ENCODE data around the gene PDE3A.
"Not testable (repeated sequence)": the region's sequence is repeated elsewhere in the genome, so short reads cannot be mapped to it uniquely, and the experiment has no call there.

Gene PDE3A

GRCh38 chr12:20604408-20605067 is 236.2 kb downstream of the PDE3A start:
- no peak for DNase-seq (ENCODE audit: low spot score)

- DNase-seq (ENCODE audit: low spot score), result not testable (repeated sequence)
Measured at GRCh38 chr12:20615020-20615419, 246.7 kb downstream of the PDE3A start.

- no peak for DNase-seq (ENCODE audit: low spot score)
Measured at GRCh38 chr12:20616093-20616492, 247.8 kb downstream of the PDE3A start.

- no peak for DNase-seq (ENCODE audit: low spot score)
Measured at GRCh38 chr12:20620261-20620660, 251.9 kb downstream of the PDE3A start.

DNA sequence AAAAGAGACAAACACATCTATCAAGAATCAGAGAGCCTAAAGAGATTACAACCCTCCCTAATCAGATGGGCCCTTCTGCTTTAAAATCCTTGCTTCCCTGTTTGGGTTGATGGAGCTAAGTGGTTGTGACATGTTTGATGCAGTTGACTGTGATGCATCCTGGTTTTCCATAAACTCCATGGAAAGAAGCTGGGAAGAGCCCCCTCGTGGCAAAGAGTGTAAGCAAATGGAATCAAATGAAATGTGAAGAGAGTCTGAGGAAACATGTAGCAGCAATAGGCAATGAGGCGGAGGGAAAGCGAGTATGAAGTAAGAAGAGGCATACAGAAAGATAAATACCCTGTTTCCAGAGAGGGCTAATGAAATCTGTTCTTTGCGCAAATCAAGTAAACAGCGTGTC is 256.4 kb downstream of the PDE3A start:
- DNase-seq (ENCODE audit: low spot score), result peak; percentile 63

DNA sequence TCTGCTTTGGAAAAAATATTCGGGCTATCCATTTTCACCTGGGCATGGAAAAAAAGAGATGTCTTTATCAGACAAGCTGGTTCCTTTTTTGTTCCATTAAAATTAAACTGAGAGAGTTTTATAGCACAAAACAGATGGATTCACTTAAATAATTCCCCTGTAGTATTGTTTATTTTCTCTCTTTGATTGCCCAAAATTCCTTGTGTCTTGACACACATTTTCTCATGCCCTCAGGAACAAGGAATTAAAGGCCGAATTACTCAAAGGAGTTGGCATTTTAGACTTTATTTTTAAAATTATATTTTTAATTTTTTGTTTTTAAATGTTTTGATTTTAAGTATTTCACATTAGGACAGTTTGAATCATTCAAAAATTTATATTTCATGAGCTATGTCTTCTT is 257.2 kb downstream of the PDE3A start:
- DNase-seq (ENCODE audit: low spot score), result no peak

DNA sequence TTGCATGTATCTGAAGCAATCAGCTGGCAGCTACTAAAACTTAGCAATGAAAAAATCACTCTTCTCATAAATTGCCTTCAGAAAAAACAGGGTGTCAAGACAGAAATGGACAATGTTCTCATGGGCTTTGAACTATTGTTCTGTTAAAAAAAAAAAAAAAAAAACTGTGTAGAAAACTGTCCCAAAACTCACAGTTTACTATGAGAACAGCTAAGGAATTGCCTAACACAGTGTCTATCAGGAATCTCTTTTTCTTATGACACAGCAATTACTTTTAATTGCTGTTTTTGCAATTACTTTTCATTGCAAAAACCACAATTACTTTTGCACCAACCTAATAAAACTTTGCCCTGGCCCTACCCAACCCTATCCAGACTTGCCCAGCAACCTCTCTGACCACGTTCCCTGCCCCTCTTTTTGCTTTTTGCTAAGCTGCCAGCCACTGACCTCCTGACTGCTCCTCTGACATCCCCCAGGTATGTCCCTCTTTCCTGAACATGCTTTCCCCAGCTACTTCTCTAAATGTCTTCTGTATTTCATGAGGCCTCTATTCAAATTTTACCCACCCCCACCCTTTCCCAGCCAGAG is 258.8 kb downstream of the PDE3A start:
- no peak for DNase-seq (ENCODE audit: low spot score)

GRCh38 chr12:20628226-20628787 is 260.0 kb downstream of the PDE3A start:
- no peak for DNase-seq (ENCODE audit: low spot score)

DNA sequence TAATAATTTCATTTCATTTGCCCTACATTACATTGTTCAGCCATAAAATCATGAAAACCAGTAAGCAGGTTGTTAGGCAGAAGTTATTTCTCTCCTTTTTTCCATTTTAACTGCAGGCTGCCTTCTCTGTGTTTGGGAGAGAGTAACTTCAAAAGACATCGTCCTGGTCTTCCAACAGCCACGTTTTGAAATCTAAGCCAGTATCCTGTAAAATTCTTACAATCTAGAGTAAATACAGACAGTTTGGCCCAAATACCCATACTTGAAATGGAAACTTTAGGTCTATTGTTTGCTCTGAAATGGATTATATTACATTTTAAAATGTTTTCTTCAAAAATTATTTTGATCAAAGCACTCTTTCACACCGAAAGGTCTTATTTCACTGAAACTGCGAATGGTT is 260.7 kb downstream of the PDE3A start:
- no peak for DNase-seq (ENCODE audit: low spot score)

DNA sequence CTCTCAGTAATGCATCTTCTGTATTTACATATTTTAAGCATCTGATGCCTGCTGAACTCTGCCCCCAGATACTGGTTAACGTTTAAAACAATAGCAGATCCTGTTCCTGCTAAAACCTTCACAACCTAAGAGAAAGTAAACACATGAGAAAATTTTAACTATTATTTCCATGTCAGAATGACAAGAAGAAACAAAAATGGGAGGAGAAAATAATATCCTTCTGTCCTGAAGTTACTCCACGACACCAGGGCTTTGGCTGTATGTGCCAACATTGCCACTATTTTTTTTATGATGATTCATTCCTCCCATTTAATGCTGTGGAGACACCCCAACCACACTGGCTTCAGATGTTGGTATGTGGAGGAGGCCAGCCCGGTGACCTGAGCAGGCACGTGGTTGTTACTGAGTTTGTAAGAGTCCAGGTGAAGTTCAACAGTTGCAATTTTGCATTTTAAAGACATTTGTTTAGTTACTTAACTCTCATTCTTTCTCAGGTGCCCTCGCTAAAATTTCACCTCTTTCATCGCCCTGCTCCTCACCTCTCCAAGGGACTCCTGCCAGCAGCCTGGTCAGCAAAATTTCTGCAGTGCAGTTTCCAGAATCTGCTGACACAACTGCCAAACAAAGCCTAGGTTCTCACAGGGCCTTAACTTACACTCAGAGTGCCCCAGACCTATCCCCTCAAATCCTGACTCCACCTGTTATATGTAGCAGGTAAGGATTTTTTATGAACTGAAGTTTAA is 261.2 kb downstream of the PDE3A start:
- DNase-seq (ENCODE audit: low spot score), result no peak

DNA sequence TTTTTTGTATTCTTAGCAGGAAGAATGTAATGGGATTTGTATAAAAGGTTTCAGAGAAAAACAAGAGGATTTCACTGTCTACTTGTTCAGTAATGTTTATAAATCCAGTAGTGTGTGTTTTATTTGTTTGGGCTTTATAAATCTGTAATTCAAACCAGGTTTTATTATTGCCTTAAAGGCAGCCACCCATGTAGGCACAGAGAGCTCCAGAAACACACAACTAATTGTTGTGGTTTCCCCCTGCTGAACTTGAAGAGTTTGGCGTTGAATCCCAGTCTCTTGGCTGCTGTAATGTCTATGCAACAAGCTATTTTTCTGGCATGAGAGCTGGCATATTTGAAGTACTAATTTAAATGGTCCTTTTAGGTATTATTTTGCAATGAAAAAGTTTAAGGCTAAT is 263.4 kb downstream of the PDE3A start:
- DNase-seq (ENCODE audit: low spot score), result no peak

DNA sequence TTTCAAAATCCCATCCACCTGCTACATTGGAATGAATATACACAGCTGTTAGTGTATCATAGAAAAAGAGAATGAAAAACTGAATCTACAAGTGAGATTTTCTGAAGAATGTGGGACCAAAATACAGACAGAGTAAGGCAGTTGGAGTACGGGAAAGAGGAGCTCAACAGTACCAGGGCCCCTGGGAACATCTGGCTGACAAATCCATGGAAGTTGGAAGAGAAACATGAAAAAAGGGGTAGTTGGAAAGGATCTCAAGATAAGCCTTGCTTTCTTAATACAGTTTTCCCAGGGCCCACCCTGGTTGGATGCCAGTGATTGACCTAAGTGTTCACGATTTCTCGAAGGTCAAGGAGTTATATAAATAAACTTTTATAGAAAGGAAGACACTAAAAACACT is 272.8 kb downstream of the PDE3A start:
- no peak for DNase-seq (ENCODE audit: low spot score)

DNA sequence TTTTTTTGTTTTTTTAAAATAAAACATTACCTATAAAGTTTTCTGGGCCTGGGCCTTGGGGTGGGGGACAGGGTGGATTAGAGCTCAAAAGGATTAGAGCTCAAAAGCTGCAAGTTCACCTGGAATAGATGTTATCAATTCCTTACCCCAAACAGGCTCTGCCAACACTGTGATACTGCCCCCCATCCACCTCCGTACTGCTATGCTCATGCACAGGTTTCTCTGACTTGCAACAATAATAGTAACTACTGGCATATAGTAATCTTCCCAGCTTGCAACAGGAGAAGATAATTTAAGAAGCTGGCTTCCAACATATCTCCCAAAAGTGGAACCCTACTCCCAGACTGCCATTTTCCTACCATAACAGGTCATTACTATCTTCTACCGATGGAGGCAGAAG is 275.5 kb downstream of the PDE3A start:
- DNase-seq (ENCODE audit: low spot score), result no peak

GRCh38 chr12:20646239-20646827 is 278.0 kb downstream of the PDE3A start:
- peak; percentile 76 for DNase-seq (ENCODE audit: low spot score)

DNA sequence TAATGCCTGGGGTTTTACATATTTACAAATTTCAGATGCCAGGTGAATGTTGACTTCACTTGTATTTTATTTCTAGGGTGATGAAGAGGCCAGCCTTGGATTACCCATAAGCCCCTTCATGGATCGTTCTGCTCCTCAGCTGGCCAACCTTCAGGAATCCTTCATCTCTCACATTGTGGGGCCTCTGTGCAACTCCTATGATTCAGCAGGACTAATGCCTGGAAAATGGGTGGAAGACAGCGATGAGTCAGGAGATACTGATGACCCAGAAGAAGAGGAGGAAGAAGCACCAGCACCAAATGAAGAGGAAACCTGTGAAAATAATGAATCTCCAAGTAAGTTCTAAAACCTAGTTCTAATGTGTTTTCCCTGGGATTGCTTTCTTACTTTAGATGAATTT is 285.5 kb downstream of the PDE3A start:
- no peak for DNase-seq (ENCODE audit: low spot score)

DNA sequence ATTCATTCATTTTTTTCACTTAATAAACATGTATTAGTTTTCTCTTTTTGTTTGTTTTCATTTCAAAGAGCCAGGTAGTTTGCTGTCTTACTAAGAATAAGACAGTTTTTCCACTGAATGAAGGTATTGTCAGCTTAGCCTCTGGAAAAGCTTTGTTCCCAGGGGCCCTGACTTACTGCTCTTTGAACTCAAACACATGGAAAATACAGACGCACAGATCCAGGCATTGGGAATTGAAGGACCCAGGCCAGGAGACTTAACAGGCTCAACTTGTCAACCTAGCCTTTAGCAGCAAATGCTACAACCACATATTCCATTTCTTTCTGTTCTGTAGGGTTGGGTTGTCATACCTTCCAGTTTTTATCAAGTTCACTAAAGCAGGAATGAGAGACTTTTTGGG is 288.3 kb downstream of the PDE3A start:
- DNase-seq (ENCODE audit: low spot score), result no peak

- DNase-seq (ENCODE audit: low spot score), result no peak
Measured at GRCh38 chr12:20657496-20657895, 289.2 kb downstream of the PDE3A start.

DNA sequence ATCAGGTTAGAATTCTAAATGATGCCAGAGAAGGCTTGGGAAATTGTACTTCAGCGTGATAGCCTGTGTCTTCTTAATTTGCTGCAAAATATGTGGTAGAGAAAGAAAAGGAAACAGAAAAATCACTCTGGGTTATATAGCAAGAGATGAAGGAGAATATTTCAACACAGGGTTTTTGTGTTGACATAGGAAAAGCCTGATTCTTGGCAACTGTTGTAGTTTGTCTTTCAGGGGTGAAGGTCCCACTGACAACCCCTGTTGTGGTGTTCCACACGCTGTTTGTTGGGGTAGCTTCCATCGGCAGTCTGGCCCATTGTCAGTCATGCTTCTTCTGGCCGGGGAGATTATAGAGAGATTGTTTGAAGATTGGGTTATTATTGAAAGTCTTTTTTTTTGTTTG is 313.0 kb downstream of the PDE3A start:
- no peak for DNase-seq (ENCODE audit: low spot score)

DNA sequence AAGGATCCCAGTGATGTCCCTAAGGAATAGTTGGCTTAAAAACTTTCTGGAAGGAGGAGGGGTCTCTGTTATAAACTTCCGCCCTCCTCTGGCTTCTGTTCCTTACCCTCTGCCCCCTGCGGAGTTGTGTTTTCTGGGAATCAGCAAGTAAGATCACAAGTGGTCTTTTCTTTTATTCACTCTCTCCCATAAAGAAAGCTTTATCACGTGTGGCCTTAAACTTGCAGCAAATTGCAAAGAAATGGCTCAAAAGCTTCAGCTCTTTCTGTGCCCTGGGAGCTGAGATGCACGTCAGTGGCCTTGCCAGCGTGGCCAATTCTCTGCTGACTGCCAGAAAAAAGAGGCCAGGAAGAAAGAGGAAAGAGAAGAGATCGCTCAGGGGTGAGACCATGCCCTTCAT is 326.9 kb downstream of the PDE3A start, which contains the start of gene SLCO1C1:
Gene SLCO1C1, plus strand, starts transcription at position 101 of the 400 bp plus-strand sequence. CDS start 4,245 bp downstream, outside the sequence.
- DNase-seq (ENCODE audit: low spot score), result no peak

DNA sequence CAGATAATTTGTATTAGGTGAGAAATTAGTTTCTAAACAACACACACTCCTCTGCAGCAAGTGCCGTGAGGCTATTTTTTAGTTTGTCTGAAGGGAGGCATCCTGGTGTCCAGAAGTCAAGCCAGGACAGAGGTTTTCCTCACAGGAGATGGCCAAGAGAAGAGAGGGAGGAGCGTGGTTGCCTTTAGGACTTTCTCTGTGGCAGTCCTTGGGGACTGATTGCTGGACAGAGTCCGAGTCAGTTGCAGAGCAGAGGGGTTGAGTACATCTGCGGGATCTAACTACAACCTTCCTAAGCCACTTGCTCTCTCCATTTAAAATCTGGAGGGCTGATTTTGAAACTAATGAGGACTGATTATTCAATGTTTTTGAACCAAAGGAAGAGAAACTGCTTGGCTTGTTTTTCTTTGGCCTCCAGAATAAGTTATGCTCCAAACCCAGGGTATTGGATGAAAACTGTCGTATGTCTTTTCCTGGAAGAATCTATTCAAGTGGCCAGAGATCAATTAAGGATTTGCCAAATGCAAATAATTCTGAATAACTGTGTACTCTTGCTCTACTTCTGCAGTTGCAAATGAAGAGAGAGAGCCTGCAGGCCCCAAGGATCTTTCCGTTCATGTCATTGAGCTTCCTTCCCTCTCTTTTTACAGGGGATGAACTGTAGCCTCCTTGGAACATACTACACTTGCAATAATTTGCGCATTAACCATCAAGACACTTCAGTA is 328.0 kb downstream of the PDE3A start:
- DNase-seq (ENCODE audit: low spot score), result no peak

DNA sequence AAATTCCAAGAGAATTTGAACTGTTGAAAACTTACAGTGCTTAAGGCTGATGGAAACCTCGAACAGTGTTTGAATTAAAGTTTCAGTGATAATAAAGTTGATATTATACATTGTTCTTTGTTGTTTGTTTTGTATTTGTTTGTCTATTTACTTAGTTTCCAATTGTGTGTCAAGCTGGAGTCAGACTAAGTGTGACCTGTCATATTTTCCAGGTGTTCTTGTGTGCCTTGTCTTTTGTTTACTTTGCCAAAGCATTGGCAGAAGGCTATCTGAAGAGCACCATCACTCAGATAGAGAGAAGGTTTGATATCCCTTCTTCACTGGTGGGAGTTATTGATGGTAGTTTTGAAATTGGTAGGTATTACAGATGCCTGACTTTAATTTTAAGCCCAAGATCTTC is 332.8 kb downstream of the PDE3A start:
- no peak for DNase-seq (ENCODE audit: low spot score)

DNA sequence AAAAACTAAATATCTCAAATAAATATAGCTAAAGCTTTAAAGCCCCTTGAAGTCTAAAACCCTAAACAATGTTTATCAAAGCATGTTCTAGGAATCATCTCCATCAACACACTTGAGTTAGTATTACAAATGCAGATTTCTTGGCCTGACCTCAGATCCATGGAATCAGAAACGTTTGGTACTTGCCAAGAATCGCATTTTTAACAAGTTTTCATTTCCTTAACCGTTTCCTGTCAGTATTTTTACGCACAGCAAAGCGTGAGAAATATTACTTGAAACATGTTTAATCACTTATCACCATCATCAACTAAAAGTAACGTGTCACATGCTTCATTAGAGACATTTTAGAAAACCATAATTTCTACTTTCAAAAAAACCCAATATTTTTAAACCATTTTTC is 336.5 kb downstream of the PDE3A start:
- no peak for DNase-seq (ENCODE audit: low spot score)
